ENCODE data around the gene TRIAP1. TPM values are rescaled to one million over a fixed set of nuclear protein-coding genes. Genes with fewer than 3 reads are reported as not detected.

Gene TRIAP1
- total and polyA plus RNA-seq, 9 donors: 8.1 to 18.5 (median 13.4) TPM

- no peak overlapping the region for H3K27ac ChIP-seq
- H3K4me1 ChIP-seq (ENCODE audit: insufficient read depth): peaks cover 9% of the 10 kb centered on the region
Observed at GRCh38 chr12:120466560-120467315, 20.6 kb upstream of the TRIAP1 start.

GRCh38 chr12:120465756-120466155 lies 19.6 kb upstream of the TRIAP1 start:
- TF ChIP-seq EP300 (IDR thresholded peaks at IDR 0.05): no peak
- TF ChIP-seq, protein P1, sequence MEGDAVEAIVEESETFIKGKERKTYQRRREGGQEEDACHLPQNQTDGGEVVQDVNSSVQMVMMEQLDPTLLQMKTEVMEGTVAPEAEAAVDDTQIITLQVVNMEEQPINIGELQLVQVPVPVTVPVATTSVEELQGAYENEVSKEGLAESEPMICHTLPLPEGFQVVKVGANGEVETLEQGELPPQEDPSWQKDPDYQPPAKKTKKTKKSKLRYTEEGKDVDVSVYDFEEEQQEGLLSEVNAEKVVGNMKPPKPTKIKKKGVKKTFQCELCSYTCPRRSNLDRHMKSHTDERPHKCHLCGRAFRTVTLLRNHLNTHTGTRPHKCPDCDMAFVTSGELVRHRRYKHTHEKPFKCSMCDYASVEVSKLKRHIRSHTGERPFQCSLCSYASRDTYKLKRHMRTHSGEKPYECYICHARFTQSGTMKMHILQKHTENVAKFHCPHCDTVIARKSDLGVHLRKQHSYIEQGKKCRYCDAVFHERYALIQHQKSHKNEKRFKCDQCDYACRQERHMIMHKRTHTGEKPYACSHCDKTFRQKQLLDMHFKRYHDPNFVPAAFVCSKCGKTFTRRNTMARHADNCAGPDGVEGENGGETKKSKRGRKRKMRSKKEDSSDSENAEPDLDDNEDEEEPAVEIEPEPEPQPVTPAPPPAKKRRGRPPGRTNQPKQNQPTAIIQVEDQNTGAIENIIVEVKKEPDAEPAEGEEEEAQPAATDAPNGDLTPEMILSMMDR (IDR thresholded peaks at IDR 0.05): no peak
- no peak for TF ChIP-seq POLR2A (IDR thresholded peaks at IDR 0.05)
- intact Hi-C loops (cut with DNase I): no loop called here

More at GRCh38 chr12:120466560-120467315, 20.6 kb upstream of the TRIAP1 start:
- DNase-seq: peak in 4 of 5 donors; percentile 18 to 58 (median 44)
- no peaks in the 10 kb centered on the region for H3K36me3 ChIP-seq
- WGBS, 3 donors: 40 to 46% (median 41%) methylated on average over 8 of the region's 8 CpGs
- H3K27me3 ChIP-seq: no peaks in the 10 kb centered on the region
- H3K9me3 ChIP-seq: no peaks in the 10 kb centered on the region
- no peak overlapping the region for H3K4me3 ChIP-seq
- intact Hi-C loops (cut with DNase I): no loop called here
- TF ChIP-seq, protein P1 (IDR thresholded peaks at IDR 0.05): peak in 1 of 3 donors; percentile 18
- TF ChIP-seq POLR2A (IDR thresholded peaks at IDR 0.05) (no peak), EP300 (IDR thresholded peaks at IDR 0.05) (no peak)

GRCh38 chr12:120463712-120464111 lies 17.5 kb upstream of the TRIAP1 start:
- Histone ChIP-seq H3K9me3 (no peaks in the 10 kb centered on the region), H3K36me3 (no peaks in the 10 kb centered on the region), H3K4me1 (ENCODE audit: insufficient read depth) (peaks cover 4% of the 10 kb centered on the region), H3K27ac (no peak overlapping the region), H3K4me3 (no peak overlapping the region), H3K27me3 (no peaks in the 10 kb centered on the region)
- 72 to 75% (median 74%) methylated on average over 5 of the region's 5 CpGs for WGBS, 3 donors
- no peak for DNase-seq
- intact Hi-C loops (cut with DNase I): no loop called here
- TF ChIP-seq POLR2A (IDR thresholded peaks at IDR 0.05) (no peak), EP300 (IDR thresholded peaks at IDR 0.05) (no peak)
- TF ChIP-seq, protein P1 (IDR thresholded peaks at IDR 0.05): no peak

More at GRCh38 chr12:120465756-120466155, 19.6 kb upstream of the TRIAP1 start:
- Histone ChIP-seq H3K4me3 (no peak overlapping the region), H3K9me3 (no peaks in the 10 kb centered on the region), H3K36me3 (no peaks in the 10 kb centered on the region), H3K4me1 (ENCODE audit: insufficient read depth) (peaks cover 8% of the 10 kb centered on the region), H3K27me3 (no peaks in the 10 kb centered on the region), H3K27ac (no peak overlapping the region)
- 36 to 49% (median 41%) methylated on average over 5 of the region's 5 CpGs for WGBS, 3 donors
- no peak for DNase-seq

GRCh38 chr12:120462099-120462640 lies 16.0 kb upstream of the TRIAP1 start:
- Histone ChIP-seq H3K4me3 (no peak overlapping the region), H3K27me3 (no peaks in the 10 kb centered on the region), H3K9me3 (no peaks in the 10 kb centered on the region), H3K36me3 (no peaks in the 10 kb centered on the region), H3K4me1 (ENCODE audit: insufficient read depth) (peaks cover 3% of the 10 kb centered on the region), H3K27ac (no peak overlapping the region)
- WGBS, 3 donors: 59% methylated on average over 3 of the region's 3 CpGs
- intact Hi-C loops (cut with DNase I): no loop called here
- no peak for DNase-seq
- TF ChIP-seq, protein P1 (IDR thresholded peaks at IDR 0.05): no peak
- TF ChIP-seq EP300 (IDR thresholded peaks at IDR 0.05): no peak
- TF ChIP-seq POLR2A (IDR thresholded peaks at IDR 0.05): no peak
